CD4-positive, alpha-beta T cell (primary cell): ENCODE data around the gene ATP6V0D1. TPM values are rescaled to one million over a fixed set of nuclear protein-coding genes. Genes with fewer than 3 reads are reported as not detected.
A peak's percentile ranks its signal among the peaks of the same experiment; 100 is the strongest.

Experiments used
- ATAC-seq: fragments of 200-7000 bp; cut with Tn5 transposase; one replicate; pipeline ENCODE4 v1.10.0; 2022; ENCODE audit warnings: mild to moderate bottlenecking; ENCODE audit not compliant: poor library complexity
- CTCF ChIA-PET: fragments of 350-600 bp; sonication (Branson Sonifier 250); formaldehyde crosslinking; loops from one replicate; lab custom pipeline; 2021; ENCODE audit warnings: antibody characterized with exemption, inconsistent platforms; lab: Charles Lee
- POLR2A ChIA-PET: fragments of 350-600 bp; sonication (Branson Sonifier 250); formaldehyde crosslinking; loops from one replicate; lab custom pipeline; 2021; ENCODE audit warnings: antibody characterized with exemption, inconsistent platforms; lab: Charles Lee
- DNase-seq, 14 experiments: peaks; one replicate each; pipeline ENCODE4 v3.0.0-alpha.2; 2013 to 2020; ENCODE audit warnings: mixed read lengths in 2 of 14
- H3K27ac ChIP-seq, 2 donors: one replicate each; pipeline versions ENCODE4 v1.5.1 to v1.7.0; 2013; ENCODE audit warnings: low read length in 2 of 2, low read depth in 1 of 2, mild to moderate bottlenecking in 1 of 2
- H3K27me3 ChIP-seq, 2 experiments: 1 replicate in 1 of 2; 2 replicates in 1 of 2; pipeline versions ENCODE4 v1.6.1 to v1.7.0; 2013; ENCODE audit warnings: low read length in 2 of 2, control low read depth in 1 of 2, mild to moderate bottlenecking in 1 of 2, moderate library complexity in 1 of 2; ENCODE audit not compliant: insufficient read depth in 2 of 2, control insufficient read depth in 1 of 2
- H3K36me3 ChIP-seq: one replicate; pipeline ENCODE4 v1.6.1; 2013; ENCODE audit warnings: low read length, control low read depth; ENCODE audit not compliant: insufficient read depth
- H3K4me1 ChIP-seq: one replicate; pipeline ENCODE4 v1.6.1; 2013; ENCODE audit warnings: low read length, control low read depth; ENCODE audit not compliant: insufficient read depth
- H3K4me3 ChIP-seq: one replicate; pipeline ENCODE4 v1.5.1; 2013; ENCODE audit warnings: mild to moderate bottlenecking, low read length, moderate library complexity
- H3K9me3 ChIP-seq, 2 experiments: 1 replicate in 1 of 2; 2 replicates in 1 of 2; pipeline versions ENCODE4 v1.6.1 to v1.7.0; 2013; ENCODE audit warnings: low read length in 2 of 2, mild to moderate bottlenecking in 2 of 2, control low read depth in 1 of 2, moderate library complexity in 1 of 2; ENCODE audit not compliant: control insufficient read depth in 1 of 2, insufficient read depth in 1 of 2
- H3K27ac Mint-ChIP-seq: one replicate; pipeline ENCODE4 v1.8.0; 2020; ENCODE audit warnings: mixed read lengths
- H3K27me3 Mint-ChIP-seq: one replicate; pipeline ENCODE4 v1.8.0; 2021; ENCODE audit warnings: mixed read lengths
- H3K36me3 Mint-ChIP-seq: one replicate; pipeline ENCODE4 v1.8.0; 2021; ENCODE audit warnings: low read depth, mixed read lengths
- H3K4me1 Mint-ChIP-seq: one replicate; pipeline ENCODE4 v1.8.0; 2021; ENCODE audit warnings: low read depth, mixed read lengths
- H3K4me3 Mint-ChIP-seq: one replicate; pipeline ENCODE4 v1.8.0; 2020; ENCODE audit warnings: mild to moderate bottlenecking, mixed read lengths
- H3K9me3 Mint-ChIP-seq: one replicate; pipeline ENCODE4 v1.8.0; 2020; ENCODE audit warnings: mixed read lengths
- intact Hi-C, 2 experiments: fragments of 100-400 bp; cut with DNase I in 1 of 2; cut with micrococcal nuclease in 1 of 2; formaldehyde crosslinking; loops; one replicate each; pipeline versions ENCODE4 v1.15.1 to v1.9.0; 2023 to 2025; cut with DNase I, micrococcal nuclease
- total RNA-seq, 174 experiments: library from RNA in 2 of 174; stranded (reverse) in 2 of 174; gene quantifications; one replicate each; pipeline ENCODE4 v1.2.3 and lab custom pipeline; 2021 to 2026
- TF ChIP-seq, protein P1 (sequence below): fragments of 200-600 bp; IDR thresholded peaks from one replicate; pipeline ENCODE4 v1.8.0; 2022; ENCODE audit warnings: antibody characterized with exemption, mild to moderate bottlenecking

The ATP6V0D1 gene
- total RNA-seq, 2 experiments from 2014 or later: 39.4 to 41.7 TPM

DNA sequence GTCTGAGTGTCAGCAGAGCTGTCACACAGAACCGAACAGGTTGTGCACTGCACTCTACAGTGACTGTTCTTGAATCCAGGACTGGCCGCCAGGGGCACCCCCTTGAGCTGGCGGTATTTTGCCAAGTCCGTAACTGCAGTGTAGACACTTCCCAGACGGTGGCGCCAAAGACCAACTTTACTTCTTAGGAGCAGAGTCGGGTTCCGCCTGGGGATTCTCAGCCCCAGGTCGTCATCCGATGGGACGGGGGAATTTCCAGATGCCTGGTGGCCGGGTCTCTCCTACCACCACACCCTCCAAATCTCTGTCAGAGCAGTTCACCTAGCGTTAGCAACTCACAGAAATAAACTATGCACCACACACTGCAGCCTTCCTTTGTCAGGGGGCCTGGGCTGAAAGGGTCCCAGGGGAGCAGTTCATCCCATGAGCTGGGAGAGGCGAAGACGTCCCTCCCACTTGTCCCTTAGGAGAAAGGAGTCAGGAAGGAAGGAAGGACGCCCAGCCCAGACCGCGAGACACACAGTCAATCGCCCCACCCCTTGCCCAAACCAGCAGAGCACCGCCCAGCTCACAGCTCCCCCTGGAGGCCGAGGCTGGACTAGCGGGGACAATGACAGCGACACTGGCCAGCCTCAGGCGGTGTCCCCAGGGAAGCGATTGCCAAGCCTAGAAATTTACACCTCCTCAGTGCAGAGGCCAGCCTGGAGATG lies 40.3 kb upstream of the ATP6V0D1 start:
- DNase-seq: peak; percentile 93 to 99 (median 97)
- intact Hi-C loops: loop anchor here (1.0 to 5.0 kb wide), 11 partner anchors 26 to 706 kb away; partner anchors contain the start of genes CTCF (in 2 of the 2), AGRP (in 1 of the 2), ATP6V0D1 (in 1 of the 2) and CARMIL2 (in 1 of the 2)
- Histone ChIP-seq H3K4me1 (peaks cover 22% of the 10 kb centered on the region), H3K4me3 (peak overlapping the region; percentile 67), H3K27ac (peak overlapping the region; percentile 96 to 99), H3K27me3 (no peaks in the 10 kb centered on the region), H3K36me3 (no peaks in the 10 kb centered on the region), H3K9me3 (no peaks in the 10 kb centered on the region)
- peak overlapping the region; percentile 87 for H3K4me3 Mint-ChIP-seq
- peak; percentile 90 for ATAC-seq
- peaks cover 15% of the 10 kb centered on the region for H3K4me1 Mint-ChIP-seq
- TF ChIP-seq, protein P1, sequence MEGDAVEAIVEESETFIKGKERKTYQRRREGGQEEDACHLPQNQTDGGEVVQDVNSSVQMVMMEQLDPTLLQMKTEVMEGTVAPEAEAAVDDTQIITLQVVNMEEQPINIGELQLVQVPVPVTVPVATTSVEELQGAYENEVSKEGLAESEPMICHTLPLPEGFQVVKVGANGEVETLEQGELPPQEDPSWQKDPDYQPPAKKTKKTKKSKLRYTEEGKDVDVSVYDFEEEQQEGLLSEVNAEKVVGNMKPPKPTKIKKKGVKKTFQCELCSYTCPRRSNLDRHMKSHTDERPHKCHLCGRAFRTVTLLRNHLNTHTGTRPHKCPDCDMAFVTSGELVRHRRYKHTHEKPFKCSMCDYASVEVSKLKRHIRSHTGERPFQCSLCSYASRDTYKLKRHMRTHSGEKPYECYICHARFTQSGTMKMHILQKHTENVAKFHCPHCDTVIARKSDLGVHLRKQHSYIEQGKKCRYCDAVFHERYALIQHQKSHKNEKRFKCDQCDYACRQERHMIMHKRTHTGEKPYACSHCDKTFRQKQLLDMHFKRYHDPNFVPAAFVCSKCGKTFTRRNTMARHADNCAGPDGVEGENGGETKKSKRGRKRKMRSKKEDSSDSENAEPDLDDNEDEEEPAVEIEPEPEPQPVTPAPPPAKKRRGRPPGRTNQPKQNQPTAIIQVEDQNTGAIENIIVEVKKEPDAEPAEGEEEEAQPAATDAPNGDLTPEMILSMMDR: peak; percentile 92
- ChIA-PET POLR2A (interaction anchor here (0.6 to 2.2 kb wide), 19 partner anchors 9 to 414 kb away, joined by 3 to 24 read pairs (median 4); partner anchors contain the start of genes ACD, ATP6V0D1, C16orf86 and CARMIL2), CTCF (interaction anchor here (0.5 to 4.4 kb wide), 64 partner anchors 8 to 1833 kb away, joined by 3 to 101 read pairs (median 5); partner anchors contain the start of genes ACD, ATP6V0D1, C16orf86 and CARMIL2)
- H3K27me3 Mint-ChIP-seq: no peaks in the 10 kb centered on the region
- no peaks in the 10 kb centered on the region for H3K9me3 Mint-ChIP-seq
- no peaks in the 10 kb centered on the region for H3K36me3 Mint-ChIP-seq
- peak overlapping the region; percentile 90 for H3K27ac Mint-ChIP-seq

DNA sequence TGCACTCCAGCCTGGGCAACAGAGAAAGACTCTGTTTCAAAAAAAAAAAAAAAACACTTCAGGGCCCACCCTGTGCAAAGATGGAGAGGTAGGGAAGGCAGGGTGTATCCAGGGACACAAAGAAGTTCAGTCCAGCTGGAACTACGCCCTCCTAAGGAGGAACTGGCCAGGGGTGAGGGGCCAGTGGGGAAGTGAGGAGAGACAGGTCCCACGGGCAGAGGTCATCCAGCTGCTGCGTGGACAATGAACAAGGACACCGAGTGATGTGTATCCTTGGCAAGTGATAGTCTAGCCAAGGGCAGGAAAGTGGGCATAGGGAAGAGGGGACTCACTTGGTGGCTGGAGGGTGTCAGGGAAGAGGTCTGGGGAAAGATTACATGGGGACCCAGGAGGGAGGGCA lies 38.3 kb upstream of the ATP6V0D1 start:
- intact Hi-C loops: loop anchor here in 1 of 2 experiments (2.0 to 5.0 kb wide), 2 partner anchors 34 to 528 kb away; no protein-coding TSS in a partner anchor
- ATAC-seq: no peak
- no peaks in the 10 kb centered on the region for H3K27me3 ChIP-seq
- no peak overlapping the region for H3K4me3 ChIP-seq
- Mint-ChIP-seq H3K4me1 (peaks cover 20% of the 10 kb centered on the region), H3K27me3 (no peaks in the 10 kb centered on the region), H3K27ac (no peak overlapping the region), H3K4me3 (no peak overlapping the region), H3K36me3 (no peaks in the 10 kb centered on the region), H3K9me3 (no peaks in the 10 kb centered on the region)
- CTCF ChIA-PET: interaction anchor here (0.7 kb wide), 1 partner anchor 37 kb away, joined by 3 read pairs; no protein-coding TSS in a partner anchor
- H3K4me1 ChIP-seq: peaks cover 27% of the 10 kb centered on the region
- TF ChIP-seq, protein P1: no peak
- H3K27ac ChIP-seq: no peak overlapping the region
- H3K9me3 ChIP-seq: no peaks in the 10 kb centered on the region
- H3K36me3 ChIP-seq: no peaks in the 10 kb centered on the region
- no peak for DNase-seq
- POLR2A ChIA-PET: no interaction called here

DNA sequence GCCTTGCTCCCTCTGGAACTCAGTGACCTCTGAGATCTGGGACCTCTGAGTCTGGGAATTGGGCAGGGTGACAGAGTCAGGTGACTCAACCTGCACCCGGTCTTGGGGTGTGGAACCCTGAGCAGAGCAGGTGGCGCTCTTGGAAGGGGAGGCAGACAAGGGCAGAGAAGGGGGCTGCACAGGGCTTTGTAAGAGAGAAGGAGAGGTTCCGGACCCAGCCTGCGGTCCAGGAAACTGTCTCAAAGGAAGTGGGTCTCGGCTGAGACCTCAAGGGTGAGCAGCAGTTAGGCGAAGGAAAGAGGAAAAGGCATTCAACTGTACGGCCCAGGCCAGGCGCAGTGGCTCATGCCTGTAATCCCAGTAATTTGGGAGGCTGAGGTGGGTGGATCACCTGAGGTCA lies 37.7 kb upstream of the ATP6V0D1 start:
- no peaks in the 10 kb centered on the region for H3K27me3 Mint-ChIP-seq
- Histone ChIP-seq H3K4me1 (peaks cover 32% of the 10 kb centered on the region), H3K27ac (no peak overlapping the region), H3K36me3 (no peaks in the 10 kb centered on the region), H3K9me3 (no peaks in the 10 kb centered on the region), H3K27me3 (no peaks in the 10 kb centered on the region), H3K4me3 (no peak overlapping the region)
- CTCF ChIA-PET: no interaction called here
- POLR2A ChIA-PET: no interaction called here
- H3K4me1 Mint-ChIP-seq: peaks cover 22% of the 10 kb centered on the region
- ATAC-seq (no peak), DNase-seq (no peak)
- H3K27ac Mint-ChIP-seq: no peak overlapping the region
- H3K4me3 Mint-ChIP-seq: no peak overlapping the region
- no peaks in the 10 kb centered on the region for H3K9me3 Mint-ChIP-seq
- no peaks in the 10 kb centered on the region for H3K36me3 Mint-ChIP-seq
- TF ChIP-seq, protein P1: no peak
- intact Hi-C loops: loop anchor here in 1 of 2 experiments (2.0 to 5.0 kb wide), 2 partner anchors 34 to 529 kb away; no protein-coding TSS in a partner anchor
